GM23338 (cell line): Measurements from ENCODE around the gene ZNF236. TPM values are rescaled to one million over a fixed set of nuclear protein-coding genes. Genes with fewer than 3 reads are reported as not detected.

Source experiments
- ATAC-seq: fragments of 200-7000 bp; cut with Tn5 transposase; 3 replicates; pipeline ENCODE4 v1.9.1; 2020
- DNase-seq: peaks from one replicate; pipeline ENCODE4 v3.0.0-alpha.2; 2015; ENCODE audit warnings: low spot score
- H2AFZ ChIP-seq: fragments of 200-600 bp; sonication (generic); 2 replicates; pipeline ENCODE4 v1.8.0; 2016; ENCODE audit warnings: antibody characterized with exemption, mild to moderate bottlenecking, moderate library complexity
- H3F3A ChIP-seq: fragments of 200-600 bp; sonication (generic); replicated peaks from 2 replicates; pipeline ENCODE4 v1.8.0; 2017; ENCODE audit warnings: antibody characterized with exemption, mixed run types, low read depth
- H3K27ac ChIP-seq: fragments of 200-600 bp; sonication (generic); 2 replicates; pipeline ENCODE4 v1.6.1; 2016; ENCODE audit warnings: low read depth
- H3K27me3 ChIP-seq: fragments of 200-600 bp; sonication (generic); 2 replicates; pipeline ENCODE4 v1.8.0; 2016; ENCODE audit warnings: mild to moderate bottlenecking, mixed run types, moderate library complexity; ENCODE audit not compliant: insufficient read depth
- H3K36me3 ChIP-seq: fragments of 200-600 bp; sonication (generic); 2 replicates; pipeline ENCODE4 v1.8.0; 2016; ENCODE audit warnings: mild to moderate bottlenecking; ENCODE audit not compliant: insufficient read depth
- H3K4me1 ChIP-seq: fragments of 200-600 bp; sonication (generic); 2 replicates; pipeline ENCODE4 v1.8.0; 2016; ENCODE audit warnings: mild to moderate bottlenecking, moderate library complexity; ENCODE audit not compliant: insufficient read depth
- H3K4me2 ChIP-seq: fragments of 200-600 bp; sonication (generic); 2 replicates; pipeline ENCODE4 v1.7.1; 2017; ENCODE audit warnings: mixed run types
- H3K4me3 ChIP-seq: fragments of 200-600 bp; sonication (generic); 2 replicates; pipeline ENCODE4 v1.6.1; 2016; ENCODE audit warnings: mixed run types
- H3K79me2 ChIP-seq: fragments of 200-600 bp; sonication (generic); replicated peaks from 2 replicates; pipeline ENCODE4 v1.8.0; 2017; ENCODE audit warnings: mild to moderate bottlenecking; ENCODE audit not compliant: insufficient read depth
- H3K9me2 ChIP-seq: fragments of 200-600 bp; sonication (generic); 2 replicates; pipeline ENCODE4 v1.8.0; 2017; ENCODE audit not compliant: insufficient read depth
- H4K20me1 ChIP-seq: fragments of 200-600 bp; sonication (generic); replicated peaks from 2 replicates; pipeline ENCODE4 v1.8.0; 2017; ENCODE audit warnings: mild to moderate bottlenecking; ENCODE audit not compliant: insufficient read depth
- H3K27ac Mint-ChIP-seq: 2 replicates; pipeline ENCODE4 v1.8.0; 2020; ENCODE audit warnings: inconsistent platforms, mild to moderate bottlenecking, moderate library complexity, mixed read lengths
- H3K27me3 Mint-ChIP-seq: 3 replicates; pipeline ENCODE4 v1.8.0; 2022; ENCODE audit warnings: low read depth, mild to moderate bottlenecking, moderate library complexity, mixed read lengths, inconsistent platforms; ENCODE audit not compliant: insufficient read depth, poor library complexity
- H3K36me3 Mint-ChIP-seq: 3 replicates; pipeline ENCODE4 v1.8.0; 2021; ENCODE audit warnings: low read depth, mild to moderate bottlenecking, inconsistent platforms, moderate library complexity, mixed read lengths
- H3K4me1 Mint-ChIP-seq: 3 replicates; pipeline ENCODE4 v1.8.0; 2020; ENCODE audit warnings: mild to moderate bottlenecking, inconsistent platforms, mixed read lengths
- H3K4me3 Mint-ChIP-seq: 3 replicates; pipeline ENCODE4 v1.8.0; 2021; ENCODE audit warnings: moderate library complexity, mild to moderate bottlenecking, inconsistent platforms, mixed read lengths
- H3K9me3 Mint-ChIP-seq: 3 replicates; pipeline ENCODE4 v1.8.0; 2020; ENCODE audit warnings: moderate library complexity, mild to moderate bottlenecking, inconsistent platforms, mixed read lengths
- CREB1 ChIP-seq: fragments of 250-450 bp; sonication (Bioruptor Pico); IDR thresholded peaks from 2 replicates; pipeline ENCODE4 v1.5.0; 2020; ENCODE audit warnings: low read depth, mild to moderate bottlenecking, moderate library complexity
- ETS1 ChIP-seq: IDR thresholded peaks from 2 replicates; pipeline ENCODE4 v1.6.1; 2016; ENCODE audit warnings: antibody characterized with exemption
- EZH2 ChIP-seq: fragments of 200-600 bp; sonication (generic); IDR thresholded peaks from one replicate; pipeline ENCODE4 v1.8.0; 2017; ENCODE audit warnings: antibody characterized with exemption, mild to moderate bottlenecking, low read depth; ENCODE audit not compliant: unreplicated experiment
- JUNB ChIP-seq: IDR thresholded peaks from one replicate; pipeline ENCODE4 v1.6.1; 2016; ENCODE audit warnings: antibody characterized with exemption; ENCODE audit not compliant: unreplicated experiment
- NANOG ChIP-seq: IDR thresholded peaks from 2 replicates; pipeline ENCODE4 v1.6.1; 2016; ENCODE audit warnings: antibody characterized with exemption, borderline replicate concordance
- POLR2AphosphoS5 ChIP-seq: IDR thresholded peaks from 2 replicates; pipeline ENCODE4 v1.6.1; 2016; ENCODE audit warnings: antibody characterized with exemption, low read depth
- REST ChIP-seq: IDR thresholded peaks from one replicate; pipeline ENCODE4 v1.6.1; 2018; ENCODE audit warnings: antibody characterized with exemption; ENCODE audit not compliant: unreplicated experiment
- ZNF114 ChIP-seq: fragments of 250-450 bp; sonication (Bioruptor Pico); IDR thresholded peaks from 2 replicates; pipeline ENCODE4 v1.5.0; 2020; ENCODE audit warnings: mild to moderate bottlenecking, moderate library complexity
- polyA plus RNA-seq: library from polyadenylated mRNA; unstranded; fragments of >200 nt; fragmentation: Nextera tagmentation; extraction: Ambion mirVana; gene quantifications from 2 replicates; pipeline ENCODE4 v1.2.1, GENCODE V29; 2016
- total RNA-seq: library from RNA; depleted of rRNA; stranded (reverse); fragments of >200 nt; shearing (Covaris generic); gene quantifications from 2 replicates; pipeline ENCODE4 v1.2.3, GENCODE V29; 2014

Gene ZNF236
- total and polyA plus RNA-seq, 2 experiments from 2014 or later: 8.9 to 16.3 TPM

GRCh38 chr18:76783786-76784484 lies 38.4 kb upstream of the ZNF236 start:
- no peak for TF ChIP-seq NANOG
- TF ChIP-seq CREB1: no peak
- TF ChIP-seq ZNF114 (CRISPR knock-in tag): no peak
- no peak for TF ChIP-seq REST
- H3K9me3 Mint-ChIP-seq: peaks cover 23% of the 10 kb centered on the region
- no peak for DNase-seq

DNA sequence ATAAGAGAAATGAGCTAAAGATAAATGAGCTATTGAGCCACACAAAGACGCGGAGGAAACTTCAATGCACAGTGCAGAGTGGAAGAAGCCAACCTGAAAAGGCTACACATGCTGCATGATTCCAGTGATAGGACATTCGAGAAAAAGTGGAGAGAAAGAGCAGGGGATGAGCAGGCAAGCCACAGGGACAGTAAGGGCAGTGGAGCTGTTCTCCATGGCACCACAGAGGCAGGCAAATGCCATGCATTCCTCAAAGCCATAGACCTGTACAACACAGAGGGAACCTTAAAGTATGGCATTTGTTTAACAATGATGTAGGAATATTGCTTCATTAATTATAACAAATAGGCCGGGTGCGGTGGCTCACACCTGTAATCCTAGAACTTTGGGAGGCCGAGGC lies 36.5 kb upstream of the ZNF236 start:
- H3K79me2 ChIP-seq: no peaks in the 10 kb centered on the region
- no peaks in the 10 kb centered on the region for H3K9me2 ChIP-seq
- no peak overlapping the region for H2AFZ ChIP-seq
- H3F3A ChIP-seq: no peaks in the 10 kb centered on the region
- no peak overlapping the region for H3K27ac ChIP-seq
- no peak overlapping the region for H3K4me2 ChIP-seq
- DNase-seq: no peak
- no peaks in the 10 kb centered on the region for H3K27me3 ChIP-seq
- Mint-ChIP-seq H3K4me1 (peaks cover 6% of the 10 kb centered on the region), H3K9me3 (peaks cover 41% of the 10 kb centered on the region), H3K27me3 (peaks cover 11% of the 10 kb centered on the region), H3K36me3 (peaks cover 24% of the 10 kb centered on the region), H3K4me3 (no peak overlapping the region), H3K27ac (no peak overlapping the region)
- H3K4me3 ChIP-seq: no peak overlapping the region
- TF ChIP-seq POLR2AphosphoS5: no peak
- no peak for TF ChIP-seq JUNB
- TF ChIP-seq ETS1: no peak
- TF ChIP-seq EZH2: no peak
- no peaks in the 10 kb centered on the region for H3K36me3 ChIP-seq
- no peaks in the 10 kb centered on the region for H3K4me1 ChIP-seq
- ATAC-seq: no peak
- H4K20me1 ChIP-seq: no peaks in the 10 kb centered on the region

More at GRCh38 chr18:76783786-76784484, 38.4 kb upstream of the ZNF236 start:
- Mint-ChIP-seq H3K4me1 (peaks cover 6% of the 10 kb centered on the region), H3K4me3 (no peak overlapping the region), H3K36me3 (peaks cover 11% of the 10 kb centered on the region; the same call in 2 of the 3 replicates), H3K27ac (no peak overlapping the region), H3K27me3 (peaks cover 11% of the 10 kb centered on the region)
- H3K79me2 ChIP-seq: no peaks in the 10 kb centered on the region
- no peak overlapping the region for H3K4me3 ChIP-seq
- no peak overlapping the region for H2AFZ ChIP-seq
- no peak overlapping the region for H3K27ac ChIP-seq
- no peaks in the 10 kb centered on the region for H3K27me3 ChIP-seq
- no peaks in the 10 kb centered on the region for H3K4me1 ChIP-seq
- no peak for ATAC-seq
- no peaks in the 10 kb centered on the region for H4K20me1 ChIP-seq
- no peaks in the 10 kb centered on the region for H3F3A ChIP-seq
- H3K9me2 ChIP-seq: no peaks in the 10 kb centered on the region
- no peak overlapping the region for H3K4me2 ChIP-seq
- H3K36me3 ChIP-seq: no peaks in the 10 kb centered on the region
